ENCODE measurements around the gene FOXF2.
A peak's percentile ranks its signal among the peaks of the same experiment; 100 is the strongest.
"Not testable (repeated sequence)": the region's sequence is repeated elsewhere in the genome, so short reads cannot be mapped to it uniquely, and the experiment has no call there.

The FOXF2 gene

GRCh38 chr6:1389369-1390132 is at the start of gene FOXF2:
Gene FOXF2, plus strand, starts transcription at chr6:1389576. Its CDS starts 372 bp downstream, at chr6:1389948.
- DNase-seq (ENCODE audit: low spot score) = peak; percentile 22

- DNase-seq (ENCODE audit: low spot score) = no peak
Observed at GRCh38 chr6:1346101-1346500, 43.3 kb upstream of the FOXF2 start.

GRCh38 chr6:1346558-1347091 is 42.8 kb upstream of the FOXF2 start:
- DNase-seq (ENCODE audit: low spot score) = no peak

GRCh38 chr6:1347161-1347560 is 42.2 kb upstream of the FOXF2 start:
- DNase-seq (ENCODE audit: low spot score) = no peak

- DNase-seq (ENCODE audit: low spot score) = no peak
Observed at GRCh38 chr6:1348675-1349074, 40.7 kb upstream of the FOXF2 start.

GRCh38 chr6:1349655-1350054 is 39.7 kb upstream of the FOXF2 start:
- DNase-seq (ENCODE audit: low spot score) = no peak

- no peak for DNase-seq (ENCODE audit: low spot score)
Observed at GRCh38 chr6:1351381-1352008, 37.9 kb upstream of the FOXF2 start.

- not testable (repeated sequence) for DNase-seq (ENCODE audit: low spot score)
Observed at GRCh38 chr6:1355068-1355467, 34.3 kb upstream of the FOXF2 start.

- not testable (repeated sequence) for DNase-seq (ENCODE audit: low spot score)
Observed at GRCh38 chr6:1361717-1362116, 27.7 kb upstream of the FOXF2 start.

- DNase-seq (ENCODE audit: low spot score) = no peak
Observed at GRCh38 chr6:1362643-1363042, 26.7 kb upstream of the FOXF2 start.

- no peak for DNase-seq (ENCODE audit: low spot score)
Observed at GRCh38 chr6:1363298-1363697, 26.1 kb upstream of the FOXF2 start.

GRCh38 chr6:1363729-1364572 is 25.4 kb upstream of the FOXF2 start:
- DNase-seq (ENCODE audit: low spot score) = peak; percentile 25

- DNase-seq (ENCODE audit: low spot score) = no peak
Observed at GRCh38 chr6:1364791-1365190, 24.6 kb upstream of the FOXF2 start.

GRCh38 chr6:1365686-1366085 is 23.7 kb upstream of the FOXF2 start:
- no peak for DNase-seq (ENCODE audit: low spot score)

- DNase-seq (ENCODE audit: low spot score) = no peak
Observed at GRCh38 chr6:1367771-1368170, 21.6 kb upstream of the FOXF2 start.

- no peak for DNase-seq (ENCODE audit: low spot score)
Observed at GRCh38 chr6:1368940-1369339, 20.4 kb upstream of the FOXF2 start.

- not testable (repeated sequence) for DNase-seq (ENCODE audit: low spot score)
Observed at GRCh38 chr6:1369695-1370094, 19.7 kb upstream of the FOXF2 start.

- DNase-seq (ENCODE audit: low spot score) = no peak
Observed at GRCh38 chr6:1371933-1372332, 17.4 kb upstream of the FOXF2 start.

- DNase-seq (ENCODE audit: low spot score) = no peak
Observed at GRCh38 chr6:1372690-1373089, 16.7 kb upstream of the FOXF2 start.

GRCh38 chr6:1376653-1377052 is 12.7 kb upstream of the FOXF2 start:
- no peak for DNase-seq (ENCODE audit: low spot score)

- DNase-seq (ENCODE audit: low spot score) = no peak
Observed at GRCh38 chr6:1377526-1377925, 11.8 kb upstream of the FOXF2 start.

Data from LoVo (cell line).